IMR-90 (cell line): Measurements from ENCODE around the gene BMP8B. TPM values are rescaled to one million over a fixed set of nuclear protein-coding genes. Genes with fewer than 3 reads are reported as not detected.

Experiments used
- ATAC-seq: fragments of 200-7000 bp; cut with Tn5 transposase; 2 replicates; pipeline ENCODE4 v1.9.1; 2020; ENCODE audit warnings: low read depth, mild to moderate bottlenecking, moderate library complexity
- BruUV-seq: library from RNA; stranded (reverse); fragments of 400-500 nt; replicated peaks from 2 replicates; lab custom pipeline; 2021; lab: Mats Ljungman, UMichigan
- CTCF ChIA-PET: fragments of 300-600 bp; formaldehyde crosslinking; extraction: SDS; loops from one replicate; lab custom pipeline; 2021; ENCODE audit warnings: antibody characterized with exemption; lab: Yijun Ruan, JAX
- POLR2A ChIA-PET: fragments of 300-600 bp; sonication (Branson Sonifier 250); formaldehyde crosslinking; loops from one replicate; lab custom pipeline; 2022; ENCODE audit warnings: antibody characterized with exemption; ENCODE audit not compliant: unreplicated experiment; lab: Charles Lee
- DNase-seq: peaks from one replicate; pipeline ENCODE4 v3.0.0; 2013
- H2AFZ ChIP-seq: replicated peaks from 2 replicates; pipeline ENCODE3; 2013; ENCODE audit warnings: low read length, mild to moderate bottlenecking; ENCODE audit not compliant: poor library complexity
- H2AK5ac ChIP-seq: 2 replicates; pipeline ENCODE4 v1.6.1; 2013; ENCODE audit warnings: low read depth, low read length, inconsistent platforms
- H2AK9ac ChIP-seq: replicated peaks from 2 replicates; pipeline ENCODE3; 2013; ENCODE audit warnings: mild to moderate bottlenecking, low read depth, low read length, moderate library complexity; ENCODE audit not compliant: poor library complexity
- H2BK120ac ChIP-seq: 2 replicates; pipeline ENCODE4 v1.6.1; 2013; ENCODE audit warnings: low read depth, low read length, inconsistent platforms
- H2BK15ac ChIP-seq: 3 replicates; pipeline ENCODE4 v1.6.1; 2013; ENCODE audit warnings: low read depth, low read length, inconsistent platforms
- H2BK20ac ChIP-seq: 2 replicates; pipeline ENCODE4 v1.6.1; 2013; ENCODE audit warnings: low read depth, mild to moderate bottlenecking, inconsistent platforms, low read length, moderate library complexity
- H2BK5ac ChIP-seq: 2 replicates; pipeline ENCODE4 v1.6.1; 2013; ENCODE audit warnings: mild to moderate bottlenecking, low read depth, low read length, inconsistent platforms; ENCODE audit not compliant: poor library complexity, severe bottlenecking
- H3K14ac ChIP-seq: replicated peaks from 2 replicates; pipeline ENCODE4 v1.6.1; 2013; ENCODE audit warnings: low read depth, low read length, inconsistent platforms
- H3K18ac ChIP-seq: 2 replicates; pipeline ENCODE4 v1.6.1; 2013; ENCODE audit warnings: low read depth, low read length, control low read depth
- H3K23ac ChIP-seq: 2 replicates; pipeline ENCODE4 v1.6.1; 2013; ENCODE audit warnings: low read depth, low read length, inconsistent platforms
- H3K27ac ChIP-seq: 2 replicates; pipeline ENCODE4 v1.5.1; 2013; ENCODE audit warnings: mild to moderate bottlenecking, control low read depth, low read length; ENCODE audit not compliant: insufficient read depth
- H3K27me3 ChIP-seq: 2 replicates; pipeline ENCODE4 v1.6.1; 2013; ENCODE audit warnings: low read length; ENCODE audit not compliant: control insufficient read depth, insufficient read depth
- H3K36me3 ChIP-seq: 2 replicates; pipeline ENCODE4 v1.6.1; 2013; ENCODE audit warnings: low read length, mixed read lengths; ENCODE audit not compliant: control insufficient read depth, insufficient read depth
- H3K4ac ChIP-seq: 2 replicates; pipeline ENCODE4 v1.6.1; 2013; ENCODE audit warnings: low read depth, low read length, inconsistent platforms
- H3K4me1 ChIP-seq: 2 replicates; pipeline ENCODE4 v1.6.1; 2013; ENCODE audit warnings: low read length, mixed read lengths; ENCODE audit not compliant: control insufficient read depth, insufficient read depth
- H3K4me2 ChIP-seq: 2 replicates; pipeline ENCODE4 v1.6.1; 2013; ENCODE audit warnings: low read depth, mild to moderate bottlenecking, control low read depth, low read length, moderate library complexity
- H3K4me3 ChIP-seq: 2 replicates; pipeline ENCODE4 v1.5.1; 2013; ENCODE audit warnings: low read depth, mild to moderate bottlenecking, control low read depth, low read length, moderate library complexity; ENCODE audit not compliant: insufficient read depth
- H3K56ac ChIP-seq: 2 replicates; pipeline ENCODE4 v1.6.1; 2013; ENCODE audit warnings: low read length, inconsistent platforms; ENCODE audit not compliant: insufficient read depth; ENCODE audit errors: extremely low read depth
- H3K79me1 ChIP-seq, 2 experiments: 2 replicates each; pipeline ENCODE4 v1.6.1; 2013; ENCODE audit warnings: low read length in 2 of 2, inconsistent platforms in 1 of 2, low read depth in 1 of 2
- H3K9ac ChIP-seq: 2 replicates; pipeline ENCODE4 v1.6.1; 2013; ENCODE audit warnings: low read depth, low read length, control low read depth
- H3K9me1 ChIP-seq: 2 replicates; pipeline ENCODE4 v1.6.1; 2013; ENCODE audit warnings: low read length, inconsistent platforms; ENCODE audit not compliant: insufficient read depth
- H3K9me3 ChIP-seq: 2 replicates; pipeline ENCODE4 v1.6.1; 2013; ENCODE audit warnings: low read length; ENCODE audit not compliant: control insufficient read depth, insufficient read depth
- H4K20me1 ChIP-seq: 2 replicates; pipeline ENCODE4 v1.6.1; 2013; ENCODE audit warnings: low read length, inconsistent platforms; ENCODE audit not compliant: insufficient read depth
- H4K5ac ChIP-seq: 2 replicates; pipeline ENCODE4 v1.6.1; 2013; ENCODE audit warnings: mild to moderate bottlenecking, low read depth, low read length, control low read depth
- H4K8ac ChIP-seq, 2 experiments: 2 replicates each; pipeline ENCODE4 v1.6.1; 2013; ENCODE audit warnings: low read depth in 2 of 2, low read length in 2 of 2, control low read depth in 1 of 2, inconsistent platforms in 1 of 2
- H4K91ac ChIP-seq: 2 replicates; pipeline ENCODE4 v1.6.1; 2013; ENCODE audit warnings: low read depth, low read length, inconsistent platforms; ENCODE audit not compliant: insufficient read depth
- BHLHE40 ChIP-seq: fragments of 150-350 bp; IDR thresholded peaks from 2 replicates; pipeline ENCODE4 v1.6.1; 2016; ENCODE audit warnings: mild to moderate bottlenecking, low read depth, low read length
- CEBPB ChIP-seq: IDR thresholded peaks from 2 replicates; pipeline ENCODE4 v1.6.1; 2012; ENCODE audit warnings: low read depth, low read length, improper control_type of control experiment
- CHD1 ChIP-seq: IDR thresholded peaks from 2 replicates; pipeline ENCODE4 v1.6.1; 2012; ENCODE audit warnings: low read depth, low read length, improper control_type of control experiment
- FOS ChIP-seq: fragments of 150-350 bp; IDR thresholded peaks from 2 replicates; pipeline ENCODE4 v1.6.1; 2016; ENCODE audit warnings: low read depth, low read length
- MAFK ChIP-seq: IDR thresholded peaks from 2 replicates; pipeline ENCODE4 v1.6.1; 2012; ENCODE audit warnings: low read depth, low read length, improper control_type of control experiment
- MAZ ChIP-seq: IDR thresholded peaks from 2 replicates; pipeline ENCODE4 v1.6.1; 2012; ENCODE audit warnings: low read depth, mild to moderate bottlenecking, low read length, improper control_type of control experiment, moderate library complexity, borderline replicate concordance
- MXI1 ChIP-seq: IDR thresholded peaks from 2 replicates; pipeline ENCODE4 v1.6.1; 2012; ENCODE audit warnings: low read depth, mild to moderate bottlenecking, low read length, moderate library complexity, borderline replicate concordance
- NFE2L2 ChIP-seq: fragments of 150-350 bp; IDR thresholded peaks from 2 replicates; pipeline ENCODE4 v1.6.1; 2016; ENCODE audit warnings: low read depth, mild to moderate bottlenecking, low read length
- POLR2A ChIP-seq: IDR thresholded peaks from 2 replicates; pipeline ENCODE4 v1.6.1; 2012; ENCODE audit warnings: mild to moderate bottlenecking, low read depth, low read length
- RAD21 ChIP-seq: IDR thresholded peaks from 2 replicates; pipeline ENCODE4 v1.6.1; 2012; ENCODE audit warnings: low read length, improper control_type of control experiment
- RCOR1 ChIP-seq: IDR thresholded peaks from 2 replicates; pipeline ENCODE4 v1.6.1; 2012; ENCODE audit warnings: mild to moderate bottlenecking, low read length, improper control_type of control experiment; ENCODE audit not compliant: insufficient replicate concordance
- RFX5 ChIP-seq: IDR thresholded peaks from 2 replicates; pipeline ENCODE4 v1.8.0; 2012; ENCODE audit warnings: low read depth, mild to moderate bottlenecking, low read length, moderate library complexity
- SMC3 ChIP-seq: fragments of 150-350 bp; IDR thresholded peaks from 2 replicates; pipeline ENCODE4 v1.6.1; 2016; ENCODE audit warnings: low read depth, mild to moderate bottlenecking, antibody characterized with exemption, low read length, moderate library complexity
- WGBS, 2 experiments: methylation state at CpG; one replicate each; pipeline versions ENCODE4 v1.1.5 to v1.1.7; 2013; ENCODE audit warnings: missing lambda C conversion rate in 2 of 2; ENCODE audit not compliant: insufficient read length in 1 of 2; ENCODE audit errors: extremely low coverage in 2 of 2; 5-methylcytosine and 5-hydroxymethylcytosine counted together
- dilution Hi-C: fragments of 300-500 bp; cut with HindIII; formaldehyde crosslinking; loops from one replicate; pipeline ENCODE4 v1.14.3; 2018; ENCODE audit warnings: low sequenced_read_pairs; ENCODE audit not compliant: unreplicated experiment
- in situ Hi-C: fragments of 300-500 bp; cut with MboI; formaldehyde crosslinking; loops from 3 replicates; pipeline ENCODE4 v1.14.3; 2019; ENCODE audit warnings: low sequenced_read_pairs, inconsistent platforms, mixed read lengths
- intact Hi-C: fragments of 100-400 bp; cut with micrococcal nuclease; formaldehyde crosslinking; loops from 2 replicates; pipeline ENCODE4 v1.10.0; 2022
- polyA plus RNA-seq, 3 experiments: library from polyadenylated mRNA; depleted of rRNA; stranded (reverse); fragments of >200 nt; gene quantifications; 2 replicates each; pipeline ENCODE4 v1.2.3, GENCODE V29; 2012; ENCODE audit warnings: low replicate concordance in 1 of 3
- total RNA-seq: library from RNA; depleted of rRNA; stranded (reverse); fragments of >200 nt; gene quantifications from 2 replicates; pipeline ENCODE4 v1.2.3, GENCODE V29; 2012
- TF ChIP-seq, protein P1 (sequence below): conservative IDR thresholded peaks from 2 replicates; pipeline ENCODE4 v1.5.1; 2012; ENCODE audit warnings: mild to moderate bottlenecking, low read depth, low read length, improper control_type of control experiment
- TF ChIP-seq, protein P2 (sequence below): fragments of 150-350 bp; IDR thresholded peaks from 2 replicates; pipeline ENCODE4 v1.6.1; 2016; ENCODE audit warnings: low read depth, mild to moderate bottlenecking, low read length, moderate library complexity, borderline replicate concordance
- TF ChIP-seq, protein P3 (sequence below): fragments of 150-350 bp; IDR thresholded peaks from 2 replicates; pipeline ENCODE4 v1.6.1; 2017; ENCODE audit warnings: mild to moderate bottlenecking, antibody characterized with exemption, low read length, low read depth

BMP8B gene
- total and polyA plus RNA-seq, 2 of the 4 experiments (the other 2 are of a cell fraction), result not detected

DNA sequence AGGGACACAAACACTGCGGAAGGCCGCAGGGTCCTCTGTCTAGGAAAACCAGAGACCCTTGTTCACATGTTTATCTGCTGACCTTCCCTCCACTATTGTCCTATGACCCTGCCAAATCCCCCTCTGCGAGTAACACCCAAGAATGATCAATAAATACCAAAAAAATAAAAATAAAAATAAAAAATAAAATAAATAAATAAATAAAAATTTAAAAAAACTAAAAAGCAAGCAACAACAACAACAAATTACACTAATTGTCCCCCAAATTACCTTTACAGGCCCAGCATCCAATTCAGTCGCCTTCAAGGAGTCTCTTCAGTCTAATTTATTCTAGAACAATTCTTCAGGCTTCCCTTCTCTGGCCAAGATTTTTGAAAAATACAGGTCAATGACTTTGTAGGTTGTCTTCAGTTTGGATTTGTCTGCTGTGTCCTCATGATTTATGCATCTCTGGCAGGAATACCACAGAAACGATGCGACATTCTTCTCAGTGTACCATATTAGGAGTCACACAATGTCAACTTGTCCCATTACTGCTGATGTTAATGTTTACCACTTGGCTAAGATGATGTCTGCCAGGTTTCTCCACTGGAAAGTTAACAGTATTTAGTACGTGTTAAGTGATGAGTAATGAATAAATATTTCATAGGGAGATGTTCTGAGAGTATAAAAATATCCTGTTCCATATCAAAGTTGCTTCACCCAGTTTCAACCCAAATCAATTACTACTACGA, 20.3 kb upstream of the BMP8B start:
- Histone ChIP-seq H3K27ac (no peak overlapping the region), H3K4me3 (no peak overlapping the region), H3K9me3 (peaks cover 6% of the 10 kb centered on the region), H3K36me3 (no peaks in the 10 kb centered on the region), H2AK9ac (no peak overlapping the region), H4K5ac (no peak overlapping the region), H3K4me2 (no peak overlapping the region), H2AK5ac (no peak overlapping the region), H2BK20ac (no peak overlapping the region), H2BK15ac (no peak overlapping the region), H2AFZ (no peak overlapping the region), H4K20me1 (no peaks in the 10 kb centered on the region), H3K9ac (no peak overlapping the region), H3K4me1 (no peaks in the 10 kb centered on the region), H2BK5ac (no peak overlapping the region), H3K23ac (no peak overlapping the region), H2BK120ac (no peak overlapping the region), H3K9me1 (no peaks in the 10 kb centered on the region), H4K8ac (no peak overlapping the region), H3K4ac (no peak overlapping the region), H3K18ac (no peak overlapping the region), H3K56ac (no peak overlapping the region), H3K27me3 (peaks cover 11% of the 10 kb centered on the region), H4K91ac (no peak overlapping the region), H3K14ac (no peak overlapping the region), H3K79me1 (no peaks in the 10 kb centered on the region)
- 10% methylated on average over 2 of the region's 8 CpGs; no CpG with 5 or more reads in 1 of the 2 experiments for WGBS, 2 experiments
- TF ChIP-seq BHLHE40 (no peak), RCOR1 (no peak), RAD21 (no peak), CHD1 (no peak), RFX5 (no peak), SMC3 (no peak), MXI1 (no peak), POLR2A (no peak), MAZ (no peak), CEBPB (no peak), FOS (no peak), NFE2L2 (no peak), MAFK (no peak)
- TF ChIP-seq, protein P1, sequence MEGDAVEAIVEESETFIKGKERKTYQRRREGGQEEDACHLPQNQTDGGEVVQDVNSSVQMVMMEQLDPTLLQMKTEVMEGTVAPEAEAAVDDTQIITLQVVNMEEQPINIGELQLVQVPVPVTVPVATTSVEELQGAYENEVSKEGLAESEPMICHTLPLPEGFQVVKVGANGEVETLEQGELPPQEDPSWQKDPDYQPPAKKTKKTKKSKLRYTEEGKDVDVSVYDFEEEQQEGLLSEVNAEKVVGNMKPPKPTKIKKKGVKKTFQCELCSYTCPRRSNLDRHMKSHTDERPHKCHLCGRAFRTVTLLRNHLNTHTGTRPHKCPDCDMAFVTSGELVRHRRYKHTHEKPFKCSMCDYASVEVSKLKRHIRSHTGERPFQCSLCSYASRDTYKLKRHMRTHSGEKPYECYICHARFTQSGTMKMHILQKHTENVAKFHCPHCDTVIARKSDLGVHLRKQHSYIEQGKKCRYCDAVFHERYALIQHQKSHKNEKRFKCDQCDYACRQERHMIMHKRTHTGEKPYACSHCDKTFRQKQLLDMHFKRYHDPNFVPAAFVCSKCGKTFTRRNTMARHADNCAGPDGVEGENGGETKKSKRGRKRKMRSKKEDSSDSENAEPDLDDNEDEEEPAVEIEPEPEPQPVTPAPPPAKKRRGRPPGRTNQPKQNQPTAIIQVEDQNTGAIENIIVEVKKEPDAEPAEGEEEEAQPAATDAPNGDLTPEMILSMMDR, result no peak
- TF ChIP-seq, protein P2, sequence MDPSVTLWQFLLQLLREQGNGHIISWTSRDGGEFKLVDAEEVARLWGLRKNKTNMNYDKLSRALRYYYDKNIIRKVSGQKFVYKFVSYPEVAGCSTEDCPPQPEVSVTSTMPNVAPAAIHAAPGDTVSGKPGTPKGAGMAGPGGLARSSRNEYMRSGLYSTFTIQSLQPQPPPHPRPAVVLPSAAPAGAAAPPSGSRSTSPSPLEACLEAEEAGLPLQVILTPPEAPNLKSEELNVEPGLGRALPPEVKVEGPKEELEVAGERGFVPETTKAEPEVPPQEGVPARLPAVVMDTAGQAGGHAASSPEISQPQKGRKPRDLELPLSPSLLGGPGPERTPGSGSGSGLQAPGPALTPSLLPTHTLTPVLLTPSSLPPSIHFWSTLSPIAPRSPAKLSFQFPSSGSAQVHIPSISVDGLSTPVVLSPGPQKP, result no peak
- TF ChIP-seq, protein P3, sequence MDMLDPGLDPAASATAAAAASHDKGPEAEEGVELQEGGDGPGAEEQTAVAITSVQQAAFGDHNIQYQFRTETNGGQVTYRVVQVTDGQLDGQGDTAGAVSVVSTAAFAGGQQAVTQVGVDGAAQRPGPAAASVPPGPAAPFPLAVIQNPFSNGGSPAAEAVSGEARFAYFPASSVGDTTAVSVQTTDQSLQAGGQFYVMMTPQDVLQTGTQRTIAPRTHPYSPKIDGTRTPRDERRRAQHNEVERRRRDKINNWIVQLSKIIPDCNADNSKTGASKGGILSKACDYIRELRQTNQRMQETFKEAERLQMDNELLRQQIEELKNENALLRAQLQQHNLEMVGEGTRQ, result no peak
- no TSS peak for BruUV-seq
- ChIA-PET CTCF (no interaction called here), POLR2A (no interaction called here)
- dilution Hi-C loops (no loop called here), intact Hi-C loops (loop anchor here (10.0 kb wide), 1 partner anchor 204 kb away; no protein-coding TSS in a partner anchor), in situ Hi-C loops (no loop called here)
- DNase-seq, result no peak
- no peak for ATAC-seq
